ENCODE data around the gene E2F2.

Gene E2F2

DNA sequence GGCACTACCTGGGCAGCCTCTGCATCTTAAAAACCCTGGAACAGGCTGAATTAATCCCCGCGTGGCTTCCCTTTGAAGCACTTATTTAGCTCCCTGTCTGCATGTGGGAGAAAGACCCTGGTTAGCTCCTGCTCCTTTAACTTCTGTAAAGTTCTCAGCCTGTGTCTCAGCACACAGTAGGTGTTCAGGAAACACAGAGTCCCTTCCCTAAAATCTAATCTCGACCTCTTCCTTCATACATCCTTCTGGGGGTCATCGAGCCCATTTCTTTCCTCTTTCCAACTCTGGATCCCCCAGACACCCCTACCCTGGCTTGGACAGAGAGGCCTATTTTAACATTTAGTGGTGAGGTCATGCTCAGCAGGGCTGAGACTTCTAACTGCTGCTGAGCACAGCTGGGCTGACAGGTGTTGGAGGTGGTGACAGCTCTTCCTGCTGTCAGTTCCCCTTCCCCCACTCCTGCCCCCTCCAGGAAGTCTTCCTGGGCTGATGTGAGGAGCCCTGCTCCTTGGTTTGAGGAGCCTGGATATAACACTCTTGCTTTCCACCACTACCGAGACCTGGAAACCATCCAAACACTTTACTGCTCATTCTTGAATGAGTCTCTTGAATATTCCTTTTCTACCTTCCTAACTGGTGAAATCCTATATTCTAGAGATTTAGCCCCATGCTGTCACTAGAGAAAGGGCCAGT is 5.3 kb downstream of the E2F2 start:
- peaks cover 28% of the 10 kb centered on the region for H3K4me1 ChIP-seq (ENCODE audit: control insufficient read depth, insufficient read depth, low read length)

DNA sequence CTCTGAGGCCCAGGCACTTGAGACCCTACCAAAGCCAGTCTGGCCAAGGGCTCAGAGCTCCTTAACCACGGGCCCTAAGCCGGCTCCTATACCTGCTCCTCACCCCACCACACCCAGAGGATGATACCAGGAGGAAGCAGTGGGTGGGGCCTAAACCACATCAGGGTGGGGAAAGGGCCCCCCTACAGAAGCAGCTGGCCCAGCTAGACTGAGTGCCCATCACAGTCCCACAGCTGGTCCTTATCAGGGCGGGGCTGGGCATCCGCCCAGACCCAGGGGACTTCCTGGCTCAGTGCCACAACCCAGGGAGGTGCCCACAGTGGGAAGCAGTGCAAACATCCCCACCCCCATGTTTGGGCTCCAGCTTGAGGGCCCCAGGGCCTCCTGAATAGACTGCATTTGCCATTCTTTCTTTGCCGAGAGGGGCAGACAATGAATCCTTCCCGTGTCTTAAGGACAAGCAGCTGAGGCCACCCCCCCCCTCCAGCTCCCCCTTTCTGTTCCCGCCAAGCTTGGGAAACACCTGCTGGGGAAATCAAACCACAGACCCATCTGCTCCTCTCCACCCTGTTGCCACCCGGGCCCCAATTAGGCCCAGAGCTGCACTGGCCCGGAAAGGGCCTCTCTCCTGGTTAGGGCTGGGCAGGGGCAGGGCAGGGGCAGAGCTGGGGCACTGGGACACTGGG is 6.2 kb downstream of the E2F2 start:
- no peaks in the 10 kb centered on the region for H3K9me3 ChIP-seq (replicated peaks; ENCODE audit: low read length)
- no peaks in the 10 kb centered on the region for H3K27me3 ChIP-seq (ENCODE audit: control insufficient read depth, insufficient read depth, low read length)
- peaks cover 21% of the 10 kb centered on the region for H3K4me1 ChIP-seq (ENCODE audit: control insufficient read depth, insufficient read depth, low read length)
- no peak overlapping the region for H3K4me2 ChIP-seq (ENCODE audit: low read length)
- no peak overlapping the region for H3K4me3 ChIP-seq (ENCODE audit: low read length)
- H3K9ac ChIP-seq (ENCODE audit: low read depth, low read length): no peak overlapping the region
- H3K36me3 ChIP-seq (ENCODE audit: insufficient read depth, low read length): no peaks in the 10 kb centered on the region

More for the DNA sequence above, 5.3 kb downstream of the E2F2 start:
- Histone ChIP-seq H3K9me3 (replicated peaks; ENCODE audit: low read length) (no peaks in the 10 kb centered on the region), H3K4me2 (ENCODE audit: low read length) (no peak overlapping the region), H3K4me3 (ENCODE audit: low read length) (no peak overlapping the region), H3K27me3 (ENCODE audit: control insufficient read depth, insufficient read depth, low read length) (no peaks in the 10 kb centered on the region), H3K36me3 (ENCODE audit: insufficient read depth, low read length) (no peaks in the 10 kb centered on the region), H3K9ac (ENCODE audit: low read depth, low read length) (no peak overlapping the region)

DNA sequence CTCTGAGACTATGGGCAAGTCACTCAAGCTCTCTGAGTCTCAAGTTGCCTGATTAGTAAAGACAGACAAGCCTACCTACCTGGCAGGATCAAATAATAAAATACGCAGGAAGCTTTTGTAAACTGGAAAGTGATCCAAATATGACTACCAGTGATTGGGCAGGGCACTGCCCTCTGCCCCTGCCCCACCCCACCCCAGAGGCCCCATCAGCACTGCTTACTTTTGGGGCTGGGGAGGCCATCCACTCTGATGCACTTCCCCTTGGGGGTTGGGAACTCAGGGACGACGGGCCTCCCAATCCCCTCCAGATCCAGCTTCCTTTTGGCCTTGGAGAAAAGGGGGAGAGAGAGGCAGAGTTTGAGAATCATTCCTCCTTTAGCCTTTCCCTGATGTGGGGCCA is 6.9 kb downstream of the E2F2 start:
- H3K9me3 ChIP-seq (replicated peaks; ENCODE audit: low read length): no peaks in the 10 kb centered on the region
- H3K27me3 ChIP-seq (ENCODE audit: control insufficient read depth, insufficient read depth, low read length): no peaks in the 10 kb centered on the region
- H3K4me2 ChIP-seq (ENCODE audit: low read length): no peak overlapping the region
- peaks cover 14% of the 10 kb centered on the region for H3K4me1 ChIP-seq (ENCODE audit: control insufficient read depth, insufficient read depth, low read length)
- H3K4me3 ChIP-seq (ENCODE audit: low read length): no peak overlapping the region
- no peak overlapping the region for H3K9ac ChIP-seq (ENCODE audit: low read depth, low read length)
- no peaks in the 10 kb centered on the region for H3K36me3 ChIP-seq (ENCODE audit: insufficient read depth, low read length)

DNA sequence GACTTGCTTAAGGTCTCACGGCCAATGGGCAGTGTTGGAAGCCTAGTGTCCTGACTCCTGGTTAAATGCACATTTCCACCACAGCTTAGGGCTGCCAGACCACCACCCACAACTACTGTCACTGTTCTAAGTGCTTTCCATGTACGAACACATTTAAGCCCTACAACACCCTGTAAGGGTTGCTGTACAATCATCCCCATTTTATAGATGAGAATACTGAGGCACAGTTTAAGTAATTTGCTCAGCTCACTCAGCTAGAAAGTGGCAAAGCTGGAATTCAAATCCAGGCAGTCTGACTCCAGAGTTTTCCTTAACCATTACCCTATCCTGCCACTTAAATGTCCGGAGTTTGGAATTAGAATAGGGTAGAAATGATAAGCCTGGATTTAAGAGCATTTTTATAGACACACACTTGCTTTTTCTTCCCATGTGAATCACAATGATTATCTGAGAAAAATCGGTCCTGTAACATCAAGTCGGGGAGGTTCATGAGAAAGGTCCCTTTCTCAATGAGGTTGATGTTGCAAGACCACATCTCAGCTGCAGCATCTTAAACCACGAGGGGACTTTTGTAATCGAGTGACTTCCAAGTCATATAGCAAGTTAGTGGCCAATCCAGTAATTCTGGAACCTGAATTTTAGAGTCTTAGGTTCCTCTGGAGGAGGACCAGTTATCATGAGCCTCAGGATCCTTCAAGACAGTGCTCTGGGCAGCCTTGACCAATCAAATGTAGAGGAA is 8.6 kb downstream of the E2F2 start:
- no peak overlapping the region for H3K4me2 ChIP-seq (ENCODE audit: low read length)
- H3K27me3 ChIP-seq (ENCODE audit: control insufficient read depth, insufficient read depth, low read length): no peaks in the 10 kb centered on the region
- H3K9me3 ChIP-seq (replicated peaks; ENCODE audit: low read length): no peaks in the 10 kb centered on the region
- no peaks in the 10 kb centered on the region for H3K4me1 ChIP-seq (ENCODE audit: control insufficient read depth, insufficient read depth, low read length)
- no peaks in the 10 kb centered on the region for H3K36me3 ChIP-seq (ENCODE audit: insufficient read depth, low read length)
- H3K9ac ChIP-seq (ENCODE audit: low read depth, low read length): no peak overlapping the region
- H3K4me3 ChIP-seq (ENCODE audit: low read length): no peak overlapping the region

DNA sequence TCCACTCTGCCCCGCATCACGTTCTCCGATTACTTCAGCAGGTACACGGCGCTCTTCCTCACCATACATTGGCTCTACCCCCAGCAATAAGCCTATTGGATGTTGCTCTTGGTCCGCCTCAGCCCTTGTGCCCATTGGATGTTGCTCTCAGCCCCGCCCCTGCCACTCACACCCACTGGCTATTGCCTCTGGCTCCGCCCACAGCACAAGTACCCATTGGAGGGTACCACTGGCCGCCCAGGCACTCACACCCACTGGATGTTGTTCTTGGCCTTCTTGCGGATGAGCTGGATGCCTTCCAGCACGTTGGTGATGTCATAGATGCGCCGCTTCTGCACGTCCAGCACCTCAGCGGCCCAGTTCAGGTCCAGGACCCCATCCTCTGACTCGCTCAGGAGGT is 9.4 kb downstream of the E2F2 start:
- Histone ChIP-seq H3K4me1 (ENCODE audit: control insufficient read depth, insufficient read depth, low read length) (no peaks in the 10 kb centered on the region), H3K9me3 (replicated peaks; ENCODE audit: low read length) (no peaks in the 10 kb centered on the region), H3K4me2 (ENCODE audit: low read length) (no peak overlapping the region), H3K27me3 (ENCODE audit: control insufficient read depth, insufficient read depth, low read length) (no peaks in the 10 kb centered on the region), H3K9ac (ENCODE audit: low read depth, low read length) (no peak overlapping the region), H3K4me3 (ENCODE audit: low read length) (no peak overlapping the region), H3K36me3 (ENCODE audit: insufficient read depth, low read length) (no peaks in the 10 kb centered on the region)

DNA sequence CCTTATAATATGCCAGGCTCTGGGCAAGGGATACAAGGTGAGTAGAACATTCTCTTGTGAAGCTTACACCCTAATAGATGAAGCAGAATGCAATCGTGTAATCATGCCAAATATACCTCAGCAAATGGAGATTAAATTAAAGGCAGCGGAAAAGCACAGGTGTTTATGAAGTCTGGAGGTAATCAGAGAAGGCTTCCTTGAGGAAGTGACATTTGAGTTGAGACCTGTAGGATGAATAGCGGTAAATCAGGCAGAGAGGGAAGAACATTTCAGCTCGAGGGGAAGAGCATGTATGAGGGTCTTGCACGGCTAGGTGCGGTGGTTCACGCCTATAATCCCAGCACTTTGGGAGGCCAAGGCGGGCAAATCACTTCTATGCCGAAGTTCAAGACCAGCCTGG is 13.5 kb downstream of the E2F2 start:
- Histone ChIP-seq H3K27me3 (ENCODE audit: control insufficient read depth, insufficient read depth, low read length) (no peaks in the 10 kb centered on the region), H3K4me3 (ENCODE audit: low read length) (no peak overlapping the region), H3K36me3 (ENCODE audit: insufficient read depth, low read length) (no peaks in the 10 kb centered on the region), H3K9ac (ENCODE audit: low read depth, low read length) (no peak overlapping the region), H3K9me3 (replicated peaks; ENCODE audit: low read length) (no peaks in the 10 kb centered on the region), H3K4me1 (ENCODE audit: control insufficient read depth, insufficient read depth, low read length) (no peaks in the 10 kb centered on the region), H3K4me2 (ENCODE audit: low read length) (no peak overlapping the region)

DNA sequence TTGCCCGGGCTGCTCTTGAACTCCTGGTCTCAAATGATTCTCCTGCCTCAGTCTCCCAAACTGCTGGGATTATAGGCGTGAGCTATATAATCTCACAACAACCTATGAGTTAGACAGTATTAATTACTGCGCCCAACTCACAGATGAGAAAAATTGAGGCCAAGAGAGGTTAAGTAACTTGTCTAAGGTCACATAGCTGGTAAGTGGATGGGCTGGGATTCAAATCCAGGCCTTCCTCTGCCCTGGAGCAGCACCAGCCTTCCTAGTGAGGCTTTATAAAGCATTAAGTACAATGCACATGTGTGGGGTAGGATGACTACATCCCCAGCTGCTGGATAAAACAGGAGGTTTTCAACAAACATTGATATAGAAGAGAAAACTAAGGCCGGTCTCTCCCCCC is 15.1 kb downstream of the E2F2 start:
- Histone ChIP-seq H3K27me3 (ENCODE audit: control insufficient read depth, insufficient read depth, low read length) (no peaks in the 10 kb centered on the region), H3K9me3 (replicated peaks; ENCODE audit: low read length) (no peaks in the 10 kb centered on the region), H3K9ac (ENCODE audit: low read depth, low read length) (no peak overlapping the region), H3K4me2 (ENCODE audit: low read length) (no peak overlapping the region), H3K4me3 (ENCODE audit: low read length) (no peak overlapping the region), H3K4me1 (ENCODE audit: control insufficient read depth, insufficient read depth, low read length) (no peaks in the 10 kb centered on the region), H3K36me3 (ENCODE audit: insufficient read depth, low read length) (no peaks in the 10 kb centered on the region)

DNA sequence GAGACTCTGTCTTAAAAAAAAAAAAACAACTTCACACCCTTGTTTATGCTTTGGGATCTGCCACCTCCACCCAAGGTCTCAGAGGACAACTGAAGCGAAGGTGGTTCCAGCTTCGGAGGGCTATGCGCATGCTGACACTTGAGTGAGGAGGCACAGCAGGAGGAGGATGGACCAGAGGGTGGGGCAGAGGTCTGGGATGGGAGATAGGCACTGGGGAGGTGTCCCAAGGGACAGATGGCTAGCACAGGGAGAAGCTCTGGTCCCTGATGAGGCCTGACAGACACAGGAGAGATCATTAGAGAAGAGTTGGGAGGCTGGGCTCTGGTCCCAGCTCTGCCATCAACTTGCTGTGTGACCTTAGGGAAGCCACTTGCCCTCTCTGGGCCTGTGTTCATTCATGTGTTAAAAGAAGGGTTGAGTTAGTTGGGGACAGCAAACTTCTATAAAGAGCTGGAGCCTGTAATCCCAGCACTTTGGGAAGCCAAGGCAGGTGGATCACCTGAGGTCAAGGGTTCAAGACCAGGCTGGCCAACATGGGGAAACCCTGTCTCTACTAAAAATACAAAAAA is 16.8 kb downstream of the E2F2 start:
- no peaks in the 10 kb centered on the region for H3K4me1 ChIP-seq (ENCODE audit: control insufficient read depth, insufficient read depth, low read length)
- H3K27me3 ChIP-seq (ENCODE audit: control insufficient read depth, insufficient read depth, low read length): no peaks in the 10 kb centered on the region
- no peaks in the 10 kb centered on the region for H3K9me3 ChIP-seq (replicated peaks; ENCODE audit: low read length)
- no peak overlapping the region for H3K4me2 ChIP-seq (ENCODE audit: low read length)
- H3K36me3 ChIP-seq (ENCODE audit: insufficient read depth, low read length): no peaks in the 10 kb centered on the region
- H3K9ac ChIP-seq (ENCODE audit: low read depth, low read length): no peak overlapping the region
- no peak overlapping the region for H3K4me3 ChIP-seq (ENCODE audit: low read length)

DNA sequence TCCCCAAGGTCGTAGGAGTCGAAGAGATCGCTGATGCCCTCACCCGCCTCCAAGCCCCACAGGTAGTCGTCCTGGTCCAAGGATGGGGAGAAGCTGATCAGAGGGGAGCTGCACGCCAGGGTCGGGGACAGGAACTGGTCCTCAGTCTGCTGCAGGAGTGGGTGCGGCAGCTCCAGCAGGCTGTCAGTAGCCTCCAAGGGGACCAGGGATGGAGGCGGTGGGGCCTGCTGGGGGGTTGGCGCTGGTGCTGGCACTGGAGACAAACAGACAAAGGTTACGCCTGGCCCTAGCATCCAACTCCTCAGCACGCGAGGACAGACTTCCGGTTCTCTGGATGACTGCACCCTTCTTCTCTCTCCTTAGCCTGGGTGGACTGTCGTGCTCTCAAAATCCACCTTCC is 21.1 kb downstream of the E2F2 start:
- H3K4me1 ChIP-seq (ENCODE audit: control insufficient read depth, insufficient read depth, low read length): no peaks in the 10 kb centered on the region
- H3K9me3 ChIP-seq (replicated peaks; ENCODE audit: low read length): no peaks in the 10 kb centered on the region
- H3K27me3 ChIP-seq (ENCODE audit: control insufficient read depth, insufficient read depth, low read length): no peaks in the 10 kb centered on the region
- H3K9ac ChIP-seq (ENCODE audit: low read depth, low read length): no peak overlapping the region
- H3K36me3 ChIP-seq (ENCODE audit: insufficient read depth, low read length): no peaks in the 10 kb centered on the region
- H3K4me2 ChIP-seq (ENCODE audit: low read length): no peak overlapping the region
- no peak overlapping the region for H3K4me3 ChIP-seq (ENCODE audit: low read length)

DNA sequence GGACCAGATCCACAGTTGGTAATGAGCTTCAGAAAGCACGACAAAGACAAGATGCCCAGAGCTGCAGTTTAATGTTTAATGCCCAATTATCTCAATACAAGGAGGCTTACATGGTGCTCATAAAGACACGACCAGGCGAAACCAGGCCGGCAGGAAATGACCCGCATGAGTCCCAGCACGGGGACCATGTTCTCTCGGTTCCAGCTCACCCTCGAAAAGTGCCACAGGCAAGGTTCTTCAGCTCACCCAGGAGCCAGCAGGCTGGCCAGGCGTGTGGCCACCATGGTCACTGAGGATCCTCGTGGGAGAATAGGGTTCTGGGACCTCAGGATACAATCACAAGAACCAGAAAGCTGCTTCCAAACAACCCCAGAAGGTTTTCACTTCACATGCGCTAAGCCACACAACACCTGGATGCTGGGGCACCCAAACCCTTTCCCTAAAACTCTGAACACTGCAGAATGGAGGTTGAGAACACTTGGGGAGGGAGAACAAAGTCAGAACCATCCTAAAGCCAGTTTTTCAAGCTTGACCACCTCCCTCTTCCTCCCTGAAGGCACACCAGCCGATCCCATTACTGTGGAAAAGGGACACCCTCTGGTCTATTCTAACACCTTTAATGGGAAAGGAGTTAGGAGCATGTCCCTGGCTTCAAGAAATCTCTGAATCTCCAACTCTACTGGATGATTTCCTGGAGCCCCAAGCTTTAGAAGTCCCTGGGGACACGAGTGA is 24.5 kb downstream of the E2F2 start:
- Histone ChIP-seq H3K4me1 (ENCODE audit: control insufficient read depth, insufficient read depth, low read length) (no peaks in the 10 kb centered on the region), H3K9me3 (replicated peaks; ENCODE audit: low read length) (no peaks in the 10 kb centered on the region), H3K4me3 (ENCODE audit: low read length) (no peak overlapping the region), H3K27me3 (ENCODE audit: control insufficient read depth, insufficient read depth, low read length) (no peaks in the 10 kb centered on the region), H3K36me3 (ENCODE audit: insufficient read depth, low read length) (no peaks in the 10 kb centered on the region), H3K9ac (ENCODE audit: low read depth, low read length) (no peak overlapping the region), H3K4me2 (ENCODE audit: low read length) (no peak overlapping the region)

DNA sequence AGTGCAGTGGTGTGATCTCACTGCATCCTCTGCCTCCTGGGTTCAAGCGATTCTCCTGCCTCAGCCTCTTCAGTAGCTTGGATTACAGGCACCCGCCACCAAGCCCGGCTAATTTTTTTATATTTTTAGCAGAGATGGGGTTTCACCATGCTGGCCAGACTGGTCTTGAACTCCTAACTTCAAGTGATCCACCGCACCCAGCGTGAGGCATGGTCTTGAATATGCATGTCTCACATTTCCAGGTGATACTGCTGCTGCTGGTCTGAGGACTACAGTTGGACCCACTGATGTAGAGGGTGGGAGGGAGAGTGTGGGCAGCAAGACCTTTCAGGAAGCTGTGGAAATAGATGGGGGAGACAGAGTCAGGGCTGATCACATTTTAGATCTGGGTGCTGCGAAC is 25.2 kb downstream of the E2F2 start:
- H3K4me1 ChIP-seq (ENCODE audit: control insufficient read depth, insufficient read depth, low read length): no peaks in the 10 kb centered on the region
- H3K9ac ChIP-seq (ENCODE audit: low read depth, low read length): no peak overlapping the region
- no peak overlapping the region for H3K4me3 ChIP-seq (ENCODE audit: low read length)
- H3K9me3 ChIP-seq (replicated peaks; ENCODE audit: low read length): no peaks in the 10 kb centered on the region
- no peak overlapping the region for H3K4me2 ChIP-seq (ENCODE audit: low read length)
- H3K27me3 ChIP-seq (ENCODE audit: control insufficient read depth, insufficient read depth, low read length): no peaks in the 10 kb centered on the region
- H3K36me3 ChIP-seq (ENCODE audit: insufficient read depth, low read length): no peaks in the 10 kb centered on the region

All from skeletal muscle satellite cell (primary cell).